AG04449 (cell line): ENCODE data around the gene LMTK2.

Experiments used
- CTCF ChIA-PET: fragments of 350-600 bp; formaldehyde crosslinking; extraction: SDS; loops from one replicate; lab custom pipeline; 2021; ENCODE audit warnings: antibody characterized with exemption; lab: Yijun Ruan, JAX
- POLR2A ChIA-PET: fragments of 400-600, 350-600 bp; formaldehyde crosslinking; extraction: SDS; loops from one replicate; lab custom pipeline; 2020; ENCODE audit warnings: antibody characterized with exemption, inconsistent platforms; lab: Yijun Ruan, JAX
- DNase-seq: peaks from one replicate; pipeline ENCODE4 v3.0.0-alpha.2; 2010; ENCODE audit warnings: low read depth, low spot score
- H3K4me3 ChIP-seq: 2 replicates; pipeline ENCODE4 v1.5.1; 2011; ENCODE audit warnings: low read depth, mild to moderate bottlenecking, control low read depth, low read length
- CTCF ChIP-seq: IDR thresholded peaks from one replicate; pipeline ENCODE4 v1.5.1; 2011; ENCODE audit warnings: mild to moderate bottlenecking, moderate library complexity, low read length, control low read depth, inconsistent platforms; ENCODE audit not compliant: insufficient read depth; ENCODE audit errors: missing control alignments

The LMTK2 gene

GRCh38 chr7:98168904-98169621 lies 62.4 kb downstream of the LMTK2 start:
- POLR2A ChIA-PET, result no interaction called here
- no peak overlapping the region for H3K4me3 ChIP-seq
- DNase-seq, result no peak
- CTCF ChIA-PET, result interaction anchor here (0.8 to 16.2 kb wide), 40 partner anchors 10 to 672 kb away, joined by 3 to 544 read pairs (median 6); partner anchors contain the start of gene LMTK2
- TF ChIP-seq CTCF, result no peak

- POLR2A ChIA-PET, result no interaction called here
- no peak for TF ChIP-seq CTCF
- CTCF ChIA-PET, result interaction anchor here (16.2 kb wide), 1 partner anchor 152 kb away, joined by 544 read pairs; no protein-coding TSS in a partner anchor
- no peak for DNase-seq
- H3K4me3 ChIP-seq, result no peak overlapping the region
Observed at GRCh38 chr7:98170966-98171365, 64.3 kb downstream of the LMTK2 start.

- no peak for TF ChIP-seq CTCF
- CTCF ChIA-PET, result interaction anchor here (0.9 to 16.2 kb wide), 3 partner anchors 52 to 152 kb away, joined by 3 to 544 read pairs (median 5); partner anchors contain the start of gene LMTK2
- POLR2A ChIA-PET, result no interaction called here
Observed at GRCh38 chr7:98171449-98171848, 64.8 kb downstream of the LMTK2 start.

GRCh38 chr7:98174334-98175259 lies 67.9 kb downstream of the LMTK2 start:
- no peak for TF ChIP-seq CTCF

More at GRCh38 chr7:98171449-98171848, 64.8 kb downstream of the LMTK2 start:
- no peak overlapping the region for H3K4me3 ChIP-seq
- DNase-seq, result no peak

GRCh38 chr7:98175260-98175940 lies 68.7 kb downstream of the LMTK2 start:
- ChIA-PET POLR2A (no interaction called here), CTCF (interaction anchor here (0.8 to 16.2 kb wide), 3 partner anchors 8 to 156 kb away, joined by 4 to 544 read pairs (median 103); no protein-coding TSS in a partner anchor)
- H3K4me3 ChIP-seq, result no peak overlapping the region
- DNase-seq, result no peak
- no peak for TF ChIP-seq CTCF

More at GRCh38 chr7:98174334-98175259, 67.9 kb downstream of the LMTK2 start:
- no peak overlapping the region for H3K4me3 ChIP-seq
- DNase-seq, result no peak
- ChIA-PET CTCF (interaction anchor here (0.6 to 16.2 kb wide), 4 partner anchors 7 to 155 kb away, joined by 3 to 544 read pairs (median 54); partner anchors contain the start of gene LMTK2), POLR2A (no interaction called here)
